Neural cell (in vitro differentiated cells): ENCODE data around the gene IL17D. TPM values are rescaled to one million over a fixed set of nuclear protein-coding genes. Genes with fewer than 3 reads are reported as not detected.

Experiments
- H2AFZ ChIP-seq: fragments of 200-600, 300-800 bp; sonication (generic), shearing (Covaris generic); 2 replicates; pipeline ENCODE4 v1.6.0; 2014; ENCODE audit warnings: low read depth, mild to moderate bottlenecking, antibody characterized with exemption, low read length, moderate library complexity
- H3F3A ChIP-seq: fragments of 200-600 bp; shearing (Covaris generic); 2 replicates; pipeline ENCODE4 v1.6.1; 2016; ENCODE audit warnings: mild to moderate bottlenecking, moderate library complexity, mixed read lengths, antibody characterized with exemption, low read length; ENCODE audit not compliant: insufficient read depth, poor library complexity, severe bottlenecking
- H3K27ac ChIP-seq: fragments of 200-600, 300-800 bp; sonication (generic), shearing (Covaris generic); 2 replicates; pipeline ENCODE4 v1.5.1; 2014; ENCODE audit warnings: mild to moderate bottlenecking, low read length, moderate library complexity
- H3K27me3 ChIP-seq: fragments of 300-800, 200-600 bp; sonication (generic), shearing (Covaris generic); 2 replicates; pipeline ENCODE4 v1.6.0; 2014; ENCODE audit warnings: mild to moderate bottlenecking, low read depth, low read length, moderate library complexity; ENCODE audit not compliant: insufficient read depth
- H3K36me3 ChIP-seq: fragments of 300-800, 200-600 bp; sonication (generic), shearing (Covaris generic); 2 replicates; pipeline ENCODE4 v1.5.1; 2014; ENCODE audit warnings: mild to moderate bottlenecking, antibody characterized with exemption, low read length, moderate library complexity; ENCODE audit not compliant: insufficient read depth
- H3K4me2 ChIP-seq: fragments of 300-800, 200-600 bp; sonication (generic), shearing (Covaris generic); 2 replicates; pipeline ENCODE4 v1.6.0; 2014; ENCODE audit warnings: mild to moderate bottlenecking, low read length
- H3K4me3 ChIP-seq: fragments of 300-800, 200-600 bp; sonication (generic), shearing (Covaris generic); 2 replicates; pipeline ENCODE4 v1.5.1; 2014; ENCODE audit warnings: mild to moderate bottlenecking, low read length, moderate library complexity
- H3K79me2 ChIP-seq: fragments of 200-600 bp; shearing (Covaris generic); replicated peaks from 2 replicates; pipeline ENCODE4 v1.6.0; 2014; ENCODE audit warnings: mild to moderate bottlenecking, low read length, moderate library complexity; ENCODE audit not compliant: insufficient read depth
- H3K9ac ChIP-seq: fragments of 300-800, 200-600 bp; sonication (generic), shearing (Covaris generic); 2 replicates; pipeline ENCODE4 v1.6.1; 2016; ENCODE audit warnings: mild to moderate bottlenecking, low read length, mixed read lengths
- H3K9me2 ChIP-seq: fragments of 200-600 bp; shearing (Covaris generic); 2 replicates; pipeline ENCODE4 v1.6.1; 2016; ENCODE audit warnings: mild to moderate bottlenecking, low read length, mixed read lengths; ENCODE audit not compliant: insufficient read depth
- H3K9me3 ChIP-seq: fragments of 200-600, 300-800 bp; sonication (generic), shearing (Covaris generic); 2 replicates; pipeline ENCODE4 v1.6.1; 2016; ENCODE audit warnings: mild to moderate bottlenecking, mixed run types, low read length, moderate library complexity, mixed read lengths
- H4K20me1 ChIP-seq: fragments of 200-600 bp; shearing (Covaris generic); 2 replicates; pipeline ENCODE4 v1.6.1; 2016; ENCODE audit warnings: mild to moderate bottlenecking, mixed run types; ENCODE audit not compliant: insufficient read depth
- EP300 ChIP-seq: fragments of 450-650 bp; conservative IDR thresholded peaks from 2 replicates; pipeline ENCODE4 v1.6.1; 2014; ENCODE audit warnings: antibody characterized with exemption, mild to moderate bottlenecking, moderate library complexity; ENCODE audit not compliant: poor library complexity, severe bottlenecking
- EZH2 ChIP-seq: fragments of 200-600, 300-800 bp; shearing (Covaris generic), sonication (generic); IDR thresholded peaks from 2 replicates; pipeline ENCODE4 v1.6.1; 2014; ENCODE audit warnings: antibody characterized with exemption, low read length, borderline replicate concordance, mild to moderate bottlenecking; ENCODE audit not compliant: insufficient read depth, poor library complexity, severe bottlenecking
- MXI1 ChIP-seq: fragments of 450-650 bp; conservative IDR thresholded peaks from 2 replicates; pipeline ENCODE4 v1.6.1; 2014; ENCODE audit warnings: antibody characterized with exemption, mild to moderate bottlenecking; ENCODE audit not compliant: poor library complexity, severe bottlenecking
- POLR2AphosphoS5 ChIP-seq: IDR thresholded peaks from 2 replicates; pipeline ENCODE4 v1.6.1; 2012
- RAD21 ChIP-seq: fragments of 450-650 bp; conservative IDR thresholded peaks from 2 replicates; pipeline ENCODE4 v1.6.1; 2014; ENCODE audit warnings: antibody characterized with exemption, mild to moderate bottlenecking, moderate library complexity
- SMC3 ChIP-seq: fragments of 450-650 bp; conservative IDR thresholded peaks from 2 replicates; pipeline ENCODE4 v1.6.1; 2014; ENCODE audit warnings: antibody characterized with exemption, mild to moderate bottlenecking, moderate library complexity; ENCODE audit not compliant: poor library complexity
- TAF1 ChIP-seq: IDR thresholded peaks from 2 replicates; pipeline ENCODE4 v1.6.1; 2012; ENCODE audit warnings: low read depth
- polyA plus RNA-seq: library from polyadenylated mRNA; depleted of rRNA; stranded (reverse); fragments of >200 nt; gene quantifications from 2 replicates; pipeline ENCODE4 v1.2.3, GENCODE V29; 2014
- TF ChIP-seq, protein P1 (sequence below): fragments of 450-650 bp; IDR thresholded peaks from 2 replicates; pipeline ENCODE4 v1.5.1; 2014; ENCODE audit warnings: antibody characterized with exemption, mild to moderate bottlenecking, moderate library complexity; ENCODE audit not compliant: poor library complexity, severe bottlenecking
- TF ChIP-seq, protein P2 (sequence below): IDR thresholded peaks from 2 replicates; pipeline ENCODE4 v1.6.1; 2012; ENCODE audit warnings: borderline replicate concordance

Gene IL17D
- polyA plus RNA-seq, 1 donor from 2014 or later: 14.5 TPM

DNA sequence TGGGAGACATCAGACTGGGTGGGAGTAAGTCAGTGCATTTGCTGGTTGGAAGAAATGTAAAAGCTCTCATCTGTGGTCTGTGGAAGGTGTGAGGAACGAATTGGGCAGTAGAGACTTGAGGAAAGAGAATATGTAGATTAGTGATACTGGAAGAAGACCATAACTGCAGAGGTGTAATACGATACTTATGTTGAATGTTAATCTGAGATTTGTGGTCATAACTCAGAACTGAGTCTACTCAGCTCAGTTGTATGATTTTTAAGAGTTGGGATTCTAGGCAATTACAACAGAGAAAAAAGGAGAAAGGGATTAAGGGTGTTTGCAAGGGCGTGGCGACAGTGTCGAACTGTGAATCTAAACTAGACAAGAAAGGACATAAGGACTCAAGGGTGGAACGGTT lies 3.2 kb upstream of the IL17D start:
- H3K79me2 ChIP-seq: no peaks in the 10 kb centered on the region
- no peak overlapping the region for H2AFZ ChIP-seq
- no peak for TF ChIP-seq MXI1
- TF ChIP-seq, protein P1, sequence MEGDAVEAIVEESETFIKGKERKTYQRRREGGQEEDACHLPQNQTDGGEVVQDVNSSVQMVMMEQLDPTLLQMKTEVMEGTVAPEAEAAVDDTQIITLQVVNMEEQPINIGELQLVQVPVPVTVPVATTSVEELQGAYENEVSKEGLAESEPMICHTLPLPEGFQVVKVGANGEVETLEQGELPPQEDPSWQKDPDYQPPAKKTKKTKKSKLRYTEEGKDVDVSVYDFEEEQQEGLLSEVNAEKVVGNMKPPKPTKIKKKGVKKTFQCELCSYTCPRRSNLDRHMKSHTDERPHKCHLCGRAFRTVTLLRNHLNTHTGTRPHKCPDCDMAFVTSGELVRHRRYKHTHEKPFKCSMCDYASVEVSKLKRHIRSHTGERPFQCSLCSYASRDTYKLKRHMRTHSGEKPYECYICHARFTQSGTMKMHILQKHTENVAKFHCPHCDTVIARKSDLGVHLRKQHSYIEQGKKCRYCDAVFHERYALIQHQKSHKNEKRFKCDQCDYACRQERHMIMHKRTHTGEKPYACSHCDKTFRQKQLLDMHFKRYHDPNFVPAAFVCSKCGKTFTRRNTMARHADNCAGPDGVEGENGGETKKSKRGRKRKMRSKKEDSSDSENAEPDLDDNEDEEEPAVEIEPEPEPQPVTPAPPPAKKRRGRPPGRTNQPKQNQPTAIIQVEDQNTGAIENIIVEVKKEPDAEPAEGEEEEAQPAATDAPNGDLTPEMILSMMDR: no peak
- no peak for TF ChIP-seq RAD21
- TF ChIP-seq, protein P2, sequence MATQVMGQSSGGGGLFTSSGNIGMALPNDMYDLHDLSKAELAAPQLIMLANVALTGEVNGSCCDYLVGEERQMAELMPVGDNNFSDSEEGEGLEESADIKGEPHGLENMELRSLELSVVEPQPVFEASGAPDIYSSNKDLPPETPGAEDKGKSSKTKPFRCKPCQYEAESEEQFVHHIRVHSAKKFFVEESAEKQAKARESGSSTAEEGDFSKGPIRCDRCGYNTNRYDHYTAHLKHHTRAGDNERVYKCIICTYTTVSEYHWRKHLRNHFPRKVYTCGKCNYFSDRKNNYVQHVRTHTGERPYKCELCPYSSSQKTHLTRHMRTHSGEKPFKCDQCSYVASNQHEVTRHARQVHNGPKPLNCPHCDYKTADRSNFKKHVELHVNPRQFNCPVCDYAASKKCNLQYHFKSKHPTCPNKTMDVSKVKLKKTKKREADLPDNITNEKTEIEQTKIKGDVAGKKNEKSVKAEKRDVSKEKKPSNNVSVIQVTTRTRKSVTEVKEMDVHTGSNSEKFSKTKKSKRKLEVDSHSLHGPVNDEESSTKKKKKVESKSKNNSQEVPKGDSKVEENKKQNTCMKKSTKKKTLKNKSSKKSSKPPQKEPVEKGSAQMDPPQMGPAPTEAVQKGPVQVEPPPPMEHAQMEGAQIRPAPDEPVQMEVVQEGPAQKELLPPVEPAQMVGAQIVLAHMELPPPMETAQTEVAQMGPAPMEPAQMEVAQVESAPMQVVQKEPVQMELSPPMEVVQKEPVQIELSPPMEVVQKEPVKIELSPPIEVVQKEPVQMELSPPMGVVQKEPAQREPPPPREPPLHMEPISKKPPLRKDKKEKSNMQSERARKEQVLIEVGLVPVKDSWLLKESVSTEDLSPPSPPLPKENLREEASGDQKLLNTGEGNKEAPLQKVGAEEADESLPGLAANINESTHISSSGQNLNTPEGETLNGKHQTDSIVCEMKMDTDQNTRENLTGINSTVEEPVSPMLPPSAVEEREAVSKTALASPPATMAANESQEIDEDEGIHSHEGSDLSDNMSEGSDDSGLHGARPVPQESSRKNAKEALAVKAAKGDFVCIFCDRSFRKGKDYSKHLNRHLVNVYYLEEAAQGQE: no peak
- no peak overlapping the region for H3K9ac ChIP-seq
- no peaks in the 10 kb centered on the region for H3K27me3 ChIP-seq
- H3K4me3 ChIP-seq: no peak overlapping the region
- H3K36me3 ChIP-seq: no peaks in the 10 kb centered on the region
- H3K9me2 ChIP-seq: no peaks in the 10 kb centered on the region
- H3F3A ChIP-seq: no peaks in the 10 kb centered on the region
- H3K9me3 ChIP-seq: no peaks in the 10 kb centered on the region
- no peak overlapping the region for H3K4me2 ChIP-seq
- no peaks in the 10 kb centered on the region for H4K20me1 ChIP-seq
- no peak overlapping the region for H3K27ac ChIP-seq

DNA sequence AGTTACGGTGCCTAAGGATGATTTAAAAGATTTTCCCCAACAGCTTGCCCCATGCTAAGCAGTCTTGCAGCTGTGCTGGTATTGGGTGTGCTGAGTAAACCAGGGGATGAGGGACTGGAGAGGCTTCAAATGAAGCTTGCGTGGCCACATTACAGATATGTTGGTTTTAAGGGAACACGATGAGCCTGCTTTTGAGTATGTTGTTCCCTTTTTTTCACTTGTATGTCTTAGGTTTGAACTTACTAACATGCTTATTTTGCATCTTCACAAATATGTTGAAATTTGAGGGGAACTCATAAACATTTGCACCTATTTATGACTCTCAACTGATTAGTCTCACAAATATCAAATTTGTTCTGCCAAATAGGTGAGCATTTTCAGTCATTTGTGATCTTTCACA lies 2.0 kb upstream of the IL17D start:
- no peaks in the 10 kb centered on the region for H3K36me3 ChIP-seq
- H3K79me2 ChIP-seq: no peaks in the 10 kb centered on the region
- no peak overlapping the region for H2AFZ ChIP-seq
- no peaks in the 10 kb centered on the region for H3K9me3 ChIP-seq
- H3K4me2 ChIP-seq: no peak overlapping the region
- no peak overlapping the region for H3K9ac ChIP-seq
- H4K20me1 ChIP-seq: no peaks in the 10 kb centered on the region
- no peak overlapping the region for H3K27ac ChIP-seq
- H3K9me2 ChIP-seq: no peaks in the 10 kb centered on the region
- peak overlapping the region; percentile 97 for H3K4me3 ChIP-seq
- H3F3A ChIP-seq: no peaks in the 10 kb centered on the region
- TF ChIP-seq, protein P1: no peak
- no peak for TF ChIP-seq RAD21
- TF ChIP-seq EZH2: no peak
- no peak for TF ChIP-seq SMC3
- no peak for TF ChIP-seq TAF1
- TF ChIP-seq, protein P2: no peak
- no peak for TF ChIP-seq POLR2AphosphoS5
- no peak for TF ChIP-seq EP300
- TF ChIP-seq MXI1: no peak
- H3K27me3 ChIP-seq: no peaks in the 10 kb centered on the region
